Left renal cortex interstitium (tissue), 4 donors: Measurements from ENCODE around the gene DSCAM. TPM values are rescaled to one million over a fixed set of nuclear protein-coding genes. Genes with fewer than 3 reads are reported as not detected.
A peak's percentile ranks its signal among the peaks of the same experiment; 100 is the strongest.
"Not testable (repeated sequence)": the region's sequence is repeated elsewhere in the genome, so short reads cannot be mapped to it uniquely, and the experiment has no call there.

Experiments
- DNase-seq, 4 donors: peaks; one replicate each; pipeline ENCODE4 v3.0.0-alpha.2; 2013; ENCODE audit warnings: low read depth in 4 of 4, low spot score in 2 of 4, missing footprints in 1 of 4
- polyA plus RNA-seq, 4 donors: library from polyadenylated mRNA; unstranded; fragments of 120-200 nt; gene quantifications; one replicate each; pipeline ENCODE4 v1.2.1, GENCODE V29; 2013; ENCODE audit not compliant: insufficient read length in 4 of 4

Gene DSCAM
- polyA plus RNA-seq, 4 donors: 0.07 to 0.14 (median 0.10) TPM

DNA sequence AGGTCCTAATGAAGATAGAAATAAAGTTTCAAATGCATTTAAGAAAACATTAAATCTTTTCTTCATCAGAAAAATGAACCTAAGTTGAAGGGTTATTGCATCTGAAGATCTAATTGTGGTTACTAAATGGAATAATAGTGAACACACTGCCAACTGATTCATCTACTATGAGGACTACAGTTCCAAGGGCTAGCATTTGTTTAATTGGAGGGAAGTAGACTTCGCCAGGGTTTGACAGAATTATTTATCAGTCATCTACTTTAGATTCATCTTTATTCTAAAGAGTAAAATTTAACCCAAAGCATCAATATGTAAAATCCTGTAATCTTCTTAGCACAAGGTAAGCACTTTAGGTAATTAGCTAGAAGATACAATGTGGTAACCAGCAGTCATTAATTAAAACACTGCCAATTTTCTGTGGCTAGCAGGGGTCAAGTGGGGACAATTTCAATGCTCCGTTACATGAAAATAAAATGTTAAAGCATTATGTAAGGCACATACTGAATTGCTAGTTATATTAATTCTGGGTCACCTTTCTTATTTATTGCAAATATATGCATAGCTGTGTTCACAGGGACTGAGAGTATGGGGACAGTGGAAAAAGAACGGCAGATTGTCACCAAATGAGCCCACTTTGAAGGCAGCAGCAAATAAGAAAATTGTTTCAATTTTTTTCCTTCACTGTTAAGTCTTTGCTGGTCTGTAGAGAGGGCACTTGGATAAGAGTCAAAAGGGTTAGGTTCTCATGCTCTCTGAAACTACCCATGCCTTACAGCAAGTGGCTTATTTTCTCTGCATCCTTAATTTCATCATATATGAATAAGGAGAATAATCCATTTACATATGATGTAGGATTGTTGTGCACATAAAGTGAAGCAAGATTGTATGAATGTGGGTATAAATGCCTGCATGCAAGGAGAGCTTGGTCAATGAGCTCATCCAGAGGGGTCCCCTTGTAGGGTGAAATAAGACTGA is 563.8 kb downstream of the DSCAM start:
- no peak for DNase-seq

DNA sequence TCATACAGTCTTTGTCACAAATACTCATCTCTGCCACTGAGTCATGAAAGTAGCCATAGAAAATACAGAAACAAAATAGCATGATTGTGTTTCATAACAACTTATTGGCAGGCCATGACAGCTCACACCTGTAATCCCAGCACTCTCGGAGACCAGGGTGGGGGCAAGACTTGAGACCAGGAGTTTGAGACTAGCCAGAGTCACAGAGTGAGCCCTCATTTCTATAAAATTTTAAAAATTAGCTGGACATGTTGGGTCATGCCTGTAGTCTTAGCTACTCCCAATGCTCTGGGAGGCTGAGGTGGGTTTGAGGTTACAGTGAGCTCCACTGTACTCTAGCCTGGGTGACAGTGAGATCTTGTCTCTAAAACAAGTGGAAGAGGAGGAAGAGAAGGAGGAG is 568.6 kb downstream of the DSCAM start:
- no peak for DNase-seq

DNA sequence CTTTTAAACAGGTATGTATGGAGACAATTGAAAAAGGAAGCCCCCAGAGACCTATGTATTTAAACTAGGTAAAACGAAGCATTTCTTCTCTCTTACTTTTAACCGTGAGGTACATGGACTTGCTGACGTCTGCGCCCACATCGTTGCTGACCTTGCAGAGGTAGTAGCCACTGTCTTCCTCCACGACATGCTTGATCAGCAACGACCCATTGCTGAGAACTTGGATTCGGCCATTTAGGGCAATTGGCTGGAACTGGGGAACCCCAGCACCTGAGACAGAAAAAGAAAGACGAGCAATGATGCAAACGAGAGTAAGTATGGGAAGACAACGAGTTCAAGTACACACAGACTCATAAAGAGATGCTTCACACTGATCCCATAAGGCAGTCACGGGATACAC is 571.0 kb downstream of the DSCAM start:
- DNase-seq: no peak

DNA sequence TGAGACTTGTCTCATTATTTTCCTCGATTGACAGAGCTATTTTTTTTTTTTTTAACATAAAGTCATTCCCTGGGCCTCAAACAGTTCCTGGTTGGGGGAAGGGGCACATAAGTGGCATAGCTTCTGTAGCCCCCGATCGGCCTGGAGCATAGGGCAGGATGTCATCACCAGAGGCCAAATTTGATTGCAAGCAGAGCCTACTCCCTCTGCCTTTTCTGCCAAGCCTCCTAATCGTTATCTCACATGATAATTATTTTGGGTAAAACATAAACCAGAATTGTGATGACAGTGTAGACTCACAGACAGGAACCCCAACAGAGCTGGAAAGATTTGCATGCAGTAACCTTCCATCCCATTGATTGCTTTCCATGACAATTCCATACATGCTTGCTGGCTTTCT is 574.9 kb downstream of the DSCAM start:
- DNase-seq: no peak

DNA sequence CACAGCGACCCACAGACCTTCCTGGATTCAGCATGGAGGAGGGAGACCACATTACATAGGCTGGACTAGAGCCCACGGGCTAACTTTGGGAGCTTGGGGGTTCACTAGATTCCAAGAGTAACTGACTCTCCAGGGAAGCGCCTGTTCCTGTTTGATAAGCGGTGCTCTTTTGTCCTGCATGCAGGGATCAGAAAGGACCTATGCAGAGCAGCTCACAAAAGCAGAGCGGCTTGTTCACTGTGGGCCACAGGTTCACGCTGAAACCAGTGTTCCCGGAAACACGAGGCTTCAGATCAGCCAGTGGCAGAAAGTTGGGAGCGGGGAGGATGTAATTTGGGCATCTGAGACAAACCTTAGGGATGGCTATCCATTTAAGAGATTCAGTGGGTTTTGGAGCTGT is 575.8 kb downstream of the DSCAM start:
- no peak for DNase-seq

DNA sequence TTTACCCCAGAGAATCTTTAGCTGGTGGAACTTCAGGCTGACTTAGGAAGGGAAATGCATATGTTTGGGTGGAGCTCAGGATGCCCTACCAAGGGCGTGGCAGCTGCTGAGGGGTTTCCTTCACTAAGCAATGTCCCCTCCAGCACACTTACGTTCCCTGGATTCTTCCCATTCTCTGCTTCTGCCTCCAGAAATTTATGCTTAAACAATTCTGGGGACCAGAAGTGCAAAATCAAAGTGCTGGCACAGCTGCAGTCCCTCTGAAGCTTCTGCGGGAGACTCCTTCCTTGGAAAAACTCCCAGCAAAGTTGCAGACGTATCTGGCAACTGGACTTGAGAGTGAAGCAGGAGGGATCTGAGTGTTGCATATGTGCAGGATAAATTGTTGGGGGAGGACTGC is 576.9 kb downstream of the DSCAM start:
- DNase-seq: no peak

DNA sequence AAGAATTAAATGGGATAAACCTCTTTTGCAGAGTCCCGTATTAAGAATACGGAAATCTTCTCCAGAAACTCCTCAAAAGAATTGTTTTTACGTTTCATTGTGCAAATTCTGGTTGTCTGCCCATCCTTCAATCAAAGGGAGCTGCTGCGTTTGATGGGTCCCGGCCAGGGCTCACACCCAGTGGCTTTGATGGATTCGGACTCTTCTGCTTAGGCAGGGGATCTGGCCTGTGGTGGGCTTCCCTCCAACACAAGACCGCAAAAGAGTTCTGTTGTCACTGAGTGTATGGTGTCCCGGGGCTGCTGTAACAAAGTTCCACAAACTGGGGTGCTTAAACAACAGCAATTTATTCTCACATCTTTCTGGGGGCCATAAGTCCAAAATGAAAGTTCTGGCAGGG is 577.7 kb downstream of the DSCAM start:
- DNase-seq: no peak

DNA sequence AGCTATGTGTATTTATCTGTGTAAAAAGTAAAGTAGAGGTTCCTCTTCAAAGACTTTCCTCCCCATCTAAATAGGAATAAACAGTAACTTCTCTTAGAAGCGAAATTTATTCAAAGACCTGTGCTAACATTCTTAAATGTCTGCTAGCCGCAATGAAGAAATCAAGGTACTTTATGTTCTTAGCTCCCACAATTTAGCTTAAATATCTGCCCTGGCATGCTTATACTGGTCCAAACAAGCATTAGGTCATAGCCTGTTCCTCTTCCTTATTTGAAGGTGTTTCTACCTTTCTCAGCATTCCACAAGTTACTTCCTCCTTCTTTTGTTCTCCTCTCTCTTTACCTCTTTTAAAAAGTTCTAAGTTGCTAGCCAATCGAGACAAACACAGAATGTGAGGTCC is 588.5 kb downstream of the DSCAM start:
- not testable (repeated sequence) for DNase-seq

DNA sequence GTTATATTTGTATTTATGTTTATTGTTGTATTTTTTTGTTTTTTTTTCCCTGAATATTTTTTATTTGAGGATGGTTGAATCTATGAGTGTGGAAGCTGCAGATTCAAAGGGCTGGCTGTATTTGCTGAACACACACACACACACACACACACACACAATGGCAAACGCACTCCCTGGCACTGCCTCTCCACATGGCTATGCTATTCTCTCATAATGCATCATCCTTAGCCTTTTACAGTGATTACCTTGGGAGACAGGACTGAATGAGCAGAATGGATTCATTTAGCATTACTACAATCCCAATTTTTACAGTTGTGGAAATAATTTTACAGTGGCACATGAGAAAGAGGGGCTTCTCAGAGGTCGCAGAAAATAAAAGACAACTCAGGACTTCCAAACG is 589.6 kb downstream of the DSCAM start:
- DNase-seq: no peak

DNA sequence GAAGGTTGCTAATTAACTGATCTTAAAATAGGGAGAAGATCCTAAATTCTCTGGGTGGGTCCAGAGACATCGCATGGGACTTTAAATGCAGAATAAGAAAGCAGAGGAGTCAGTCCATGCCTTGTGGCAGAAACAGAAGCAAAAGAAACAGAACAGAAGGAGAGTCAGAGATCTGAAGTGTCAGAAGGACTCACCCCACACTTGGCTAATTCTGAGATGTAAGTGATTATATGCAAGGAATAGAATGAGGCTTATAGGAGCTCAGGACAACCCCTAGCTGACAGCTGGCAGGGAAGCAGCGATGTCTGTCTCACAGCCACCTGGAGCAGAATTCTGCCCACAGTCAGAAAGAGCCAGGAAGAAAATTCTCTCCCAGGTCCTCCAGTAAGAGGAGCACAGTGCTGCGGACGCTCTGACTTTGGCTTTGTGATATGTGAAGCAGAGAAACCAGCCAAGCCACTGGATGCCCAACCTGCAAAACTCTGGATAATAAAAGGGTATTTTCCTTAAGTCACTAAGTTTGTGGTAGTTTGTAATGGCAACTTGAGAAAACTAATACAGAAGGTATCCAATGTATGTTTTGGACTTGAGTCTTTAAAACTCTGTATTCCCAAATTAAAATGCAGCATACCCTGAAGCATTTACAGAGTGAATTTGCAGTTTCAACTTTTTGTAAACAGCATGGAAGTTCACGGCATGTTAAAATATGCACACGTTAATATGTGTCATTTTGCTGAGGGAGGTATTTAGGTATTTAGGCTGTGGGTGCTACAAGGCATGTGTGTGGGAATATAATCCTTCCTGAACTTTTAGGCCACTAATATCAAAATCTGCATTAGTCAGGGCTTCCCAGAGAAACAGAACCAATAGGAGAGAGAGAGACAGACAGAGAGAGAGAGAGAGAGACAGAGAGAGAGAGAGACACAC is 591.2 kb downstream of the DSCAM start:
- DNase-seq: no peak

DNA sequence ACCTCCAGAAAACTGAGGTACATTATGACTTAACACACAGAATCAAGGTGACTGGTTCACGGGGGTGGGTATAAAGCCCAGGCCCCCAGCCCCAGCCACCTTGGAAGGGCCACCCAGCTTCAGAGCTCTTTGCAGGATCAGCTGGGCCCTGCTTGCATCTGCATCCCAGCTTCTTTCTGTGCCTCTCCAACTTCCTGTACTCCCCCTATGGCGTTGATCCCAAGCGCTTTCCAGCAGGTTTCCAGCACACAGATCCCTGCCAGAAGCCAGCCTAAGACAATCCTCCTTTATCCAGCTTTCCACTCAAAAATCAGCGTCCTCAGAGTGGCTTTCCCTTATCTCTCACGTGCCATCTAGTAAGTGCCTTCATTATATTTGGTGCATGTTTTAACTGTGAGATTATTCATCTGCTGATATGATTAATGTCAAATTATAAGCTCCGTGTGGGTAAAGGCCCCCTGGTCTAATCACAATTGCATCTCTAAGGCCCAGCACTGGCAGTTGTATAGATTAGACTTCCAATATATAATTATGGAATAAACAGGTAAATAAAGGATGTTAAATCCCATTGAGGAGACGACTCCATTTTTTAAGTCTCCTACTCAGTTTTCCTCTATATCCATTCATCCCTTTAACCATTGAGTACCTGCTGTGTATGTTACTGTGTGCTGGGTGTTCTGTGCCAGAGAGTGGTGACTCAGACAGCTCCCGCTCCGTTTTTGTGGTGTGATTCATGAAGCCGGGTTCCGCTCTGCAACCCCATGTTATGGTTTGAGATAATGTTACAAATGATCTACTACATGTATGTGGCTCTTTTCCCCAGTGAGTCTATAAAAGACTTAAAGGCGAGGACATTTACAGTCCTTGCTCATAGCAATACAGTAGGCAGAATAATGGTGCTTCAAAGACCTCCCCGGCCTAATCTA is 592.2 kb downstream of the DSCAM start:
- DNase-seq: no peak

DNA sequence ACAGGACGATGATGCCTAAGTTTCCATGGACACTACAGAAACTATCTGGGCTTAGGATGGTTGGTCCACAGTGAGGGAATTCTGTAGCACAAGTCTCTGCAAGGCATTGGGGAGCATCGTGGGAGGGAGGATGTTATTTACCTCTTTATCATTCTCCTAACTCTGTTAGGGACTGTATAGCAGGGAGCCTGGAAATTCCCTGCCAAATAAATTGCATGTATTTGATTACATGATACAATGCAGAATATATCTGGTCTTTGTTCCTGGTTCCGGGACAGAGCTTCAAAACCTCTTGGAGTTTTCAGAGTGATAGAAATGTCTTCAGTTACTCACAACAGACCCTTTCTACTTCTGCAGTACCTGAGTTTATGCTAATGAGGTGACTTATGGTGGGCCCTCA is 593.8 kb downstream of the DSCAM start:
- no peak for DNase-seq

DNA sequence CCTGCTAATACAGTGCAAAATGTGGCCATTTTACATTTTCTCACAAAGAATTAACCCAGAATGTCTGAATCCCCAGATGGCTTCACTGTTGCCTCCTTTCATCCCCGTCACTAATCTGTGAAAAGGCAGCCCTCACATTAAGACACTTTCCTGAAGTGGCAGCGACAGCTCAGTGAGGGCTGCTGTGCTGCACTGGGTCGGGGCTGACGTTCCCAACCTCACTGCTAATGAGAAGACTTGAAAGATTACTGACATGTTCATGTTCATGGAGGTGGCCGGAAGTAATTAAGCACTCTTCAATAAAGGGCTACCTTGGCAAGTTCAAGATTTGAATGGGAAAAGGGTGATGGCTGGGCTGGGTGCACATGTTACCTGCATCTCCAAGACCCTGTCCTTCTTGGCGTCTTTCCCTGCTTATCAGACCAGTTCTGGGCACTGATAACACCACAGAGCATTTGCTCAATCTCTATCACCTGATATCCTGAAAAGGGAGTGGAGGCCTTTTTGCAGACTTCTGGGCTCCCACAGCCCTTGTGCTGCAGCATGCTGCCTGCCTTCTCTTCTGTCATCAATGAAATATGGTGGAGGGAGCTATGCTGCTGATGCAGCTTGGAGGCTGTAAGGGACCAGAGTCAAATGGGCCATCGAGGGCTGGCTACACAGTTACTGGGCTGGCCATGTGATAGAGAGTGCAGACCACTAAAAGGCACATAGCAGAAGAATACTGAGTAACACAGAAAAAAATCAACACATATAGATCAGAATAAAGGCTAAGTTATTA is 596.3 kb downstream of the DSCAM start:
- DNase-seq: no peak

DNA sequence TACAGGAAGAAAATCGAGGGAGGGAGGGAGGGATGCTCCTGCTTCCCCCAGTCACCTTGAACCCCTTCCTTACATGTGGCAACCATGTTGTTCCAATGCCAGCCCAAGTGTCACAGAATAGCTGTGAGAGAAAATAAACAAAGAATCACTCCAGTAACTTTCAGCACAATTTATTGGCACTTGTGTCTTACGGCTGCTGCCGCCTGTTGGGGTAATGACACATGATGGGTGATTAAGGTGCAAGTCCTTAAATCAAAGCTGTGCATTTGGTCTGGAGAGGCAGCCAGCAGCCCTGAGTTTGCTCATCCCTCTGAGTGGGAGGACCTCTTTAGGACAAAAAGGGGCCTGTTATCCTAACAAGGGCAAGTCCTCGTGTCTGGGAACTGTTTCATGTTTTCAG is 602.0 kb downstream of the DSCAM start:
- DNase-seq: no peak

DNA sequence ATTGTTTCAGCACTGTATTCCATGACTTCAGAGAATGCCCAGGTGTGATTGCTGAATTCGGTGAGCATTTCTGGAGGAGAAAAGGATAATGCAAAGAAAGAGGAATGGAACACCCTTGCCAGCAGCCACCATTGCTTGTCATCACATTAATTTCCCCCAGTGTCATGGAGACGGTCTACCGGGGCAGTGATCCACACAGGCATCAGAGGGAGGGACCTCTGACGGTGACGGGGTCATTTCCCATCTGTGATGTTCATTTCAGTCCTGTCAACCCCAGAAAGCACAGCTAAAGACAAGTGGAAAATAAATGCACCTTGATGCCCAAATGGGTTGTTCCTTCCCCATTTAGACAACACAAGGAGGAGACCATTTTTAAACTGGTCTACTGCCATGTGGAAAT is 603.3 kb downstream of the DSCAM start:
- DNase-seq: peak in 1 of 4 donors; percentile 13

DNA sequence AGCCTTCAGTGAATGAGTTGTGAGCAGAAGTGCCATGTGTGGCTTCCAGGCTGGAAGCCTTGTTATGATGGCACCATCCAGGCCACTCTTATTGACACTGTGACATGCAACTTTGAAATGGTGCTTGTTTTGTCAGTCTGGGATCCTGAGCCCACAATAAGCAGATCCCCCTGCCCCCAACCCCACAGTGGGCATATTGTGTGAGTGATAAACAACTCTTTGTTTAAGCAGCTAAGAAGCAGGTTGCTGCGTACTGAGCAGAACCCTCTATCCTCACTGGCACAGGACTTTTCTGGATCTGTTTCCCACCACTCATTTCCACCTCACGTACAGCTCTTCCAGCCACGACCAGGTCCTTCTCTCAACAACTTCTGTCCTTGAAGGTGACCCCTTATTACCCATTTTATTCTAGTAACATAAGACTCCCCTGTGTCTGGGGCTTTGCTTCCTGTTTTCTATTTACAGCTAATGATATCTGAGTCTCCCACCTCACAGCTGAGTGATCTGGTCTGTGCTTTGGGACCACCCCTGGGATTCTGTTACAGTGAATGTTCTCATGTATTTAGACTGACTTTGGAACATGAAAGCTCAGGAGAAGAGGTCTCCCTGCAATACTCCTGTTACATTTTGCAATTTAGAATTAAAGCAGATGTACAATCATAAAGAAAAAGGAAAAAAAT is 604.2 kb downstream of the DSCAM start:
- DNase-seq: peak in 1 of 4 donors; percentile 16

DNA sequence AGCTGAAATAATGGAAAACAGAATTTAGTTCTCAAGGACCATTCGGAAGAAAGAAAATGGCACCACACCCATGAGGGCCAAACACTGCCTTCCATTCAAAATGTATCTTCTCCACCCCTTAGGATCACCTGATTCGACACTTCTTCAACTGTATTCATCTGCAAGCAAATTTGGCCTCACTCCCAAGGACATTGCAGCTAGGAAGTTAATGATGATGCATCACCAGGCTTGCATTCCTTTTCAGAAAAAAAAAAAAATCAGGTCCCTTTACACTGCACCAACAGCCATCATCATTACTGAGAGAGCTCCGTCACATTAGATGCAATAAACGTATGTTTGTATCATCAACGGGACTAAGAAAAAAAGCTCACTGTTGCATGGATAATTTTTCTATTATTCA is 611.4 kb downstream of the DSCAM start:
- no peak for DNase-seq

DNA sequence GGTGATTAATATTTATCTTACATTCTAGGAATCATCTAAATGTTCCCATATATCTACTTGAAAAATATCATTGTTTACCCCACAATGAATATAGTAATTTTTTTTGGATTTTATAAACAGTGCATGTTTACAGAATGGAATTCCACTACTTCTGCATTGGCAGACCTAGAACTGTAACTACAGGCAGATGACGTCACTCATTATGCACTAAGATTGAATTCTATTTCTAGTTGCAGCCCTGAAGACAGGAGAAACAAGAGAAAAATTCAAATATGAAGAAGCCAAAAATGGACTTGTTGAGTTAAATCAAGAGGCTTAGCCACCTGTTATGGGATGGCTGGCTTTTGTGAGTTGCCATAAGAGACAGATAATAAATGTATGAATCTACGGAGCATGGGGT is 615.0 kb downstream of the DSCAM start:
- no peak for DNase-seq

DNA sequence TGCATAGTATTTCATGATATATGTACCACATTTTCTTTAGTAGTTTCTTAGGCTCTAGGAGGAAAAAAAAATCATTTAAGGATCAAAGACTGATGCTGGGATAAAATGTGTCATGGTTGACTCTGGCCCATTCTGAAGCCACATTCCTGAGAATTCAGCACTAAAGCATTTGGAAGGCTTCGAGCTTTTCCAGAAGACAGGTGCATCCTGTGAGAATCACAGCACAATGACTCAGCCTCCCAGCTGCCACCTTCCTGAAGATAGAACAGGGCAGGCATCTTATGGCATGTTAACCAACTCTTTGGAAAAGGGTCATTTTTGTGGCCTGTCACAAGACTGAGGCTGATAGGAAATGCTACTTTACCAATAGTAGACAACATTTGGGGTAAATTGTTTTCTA is 619.9 kb downstream of the DSCAM start:
- no peak for DNase-seq
